Common myeloid progenitor, CD34-positive (primary cell): ENCODE results near the gene WWOX.

ENCODE experiments used
- CTCF ChIA-PET: fragments of 350-600 bp; sonication (Branson Sonifier 250); formaldehyde crosslinking; loops from one replicate; lab custom pipeline; 2021; ENCODE audit warnings: antibody characterized with exemption; lab: Charles Lee
- POLR2A ChIA-PET: fragments of 350-600 bp; sonication (Branson Sonifier 250); formaldehyde crosslinking; loops from one replicate; lab custom pipeline; 2021; ENCODE audit warnings: antibody characterized with exemption; lab: Charles Lee
- DNase-seq, 3 donors: peaks; one replicate each; pipeline versions ENCODE4 v3.0.0 to v3.0.0-alpha.2; 2013
- H3K27ac ChIP-seq, 2 experiments: 1 replicate in 1 of 2; 2 replicates in 1 of 2; pipeline ENCODE4 v1.7.0; 2013; ENCODE audit warnings: inconsistent platforms in 2 of 2, low read length in 2 of 2, mild to moderate bottlenecking in 2 of 2, low read depth in 1 of 2, moderate library complexity in 1 of 2; ENCODE audit not compliant: severe bottlenecking in 2 of 2, insufficient read depth in 1 of 2, poor library complexity in 1 of 2
- H3K27me3 ChIP-seq, 5 experiments: replicated peaks in 2 of 5; 1 replicate in 3 of 5; 2 replicates in 2 of 5; pipeline versions ENCODE4 v1.6.1 to v1.7.0; 2013; ENCODE audit warnings: low read length in 4 of 5, mild to moderate bottlenecking in 2 of 5, moderate library complexity in 2 of 5, inconsistent platforms in 1 of 5; ENCODE audit not compliant: insufficient read depth in 5 of 5, control insufficient read depth in 4 of 5
- H3K36me3 ChIP-seq, 4 experiments: 1 replicate in 2 of 4; 2 replicates in 2 of 4; pipeline versions ENCODE4 v1.6.1 to v1.7.0; 2013; ENCODE audit warnings: low read length in 3 of 4, control low read depth in 1 of 4, mild to moderate bottlenecking in 1 of 4; ENCODE audit not compliant: control insufficient read depth in 4 of 4, insufficient read depth in 4 of 4
- H3K4me1 ChIP-seq, 4 experiments: 1 replicate in 3 of 4; 2 replicates in 1 of 4; pipeline versions ENCODE4 v1.6.1 to v1.7.1; 2013; ENCODE audit warnings: low read length in 3 of 4, mild to moderate bottlenecking in 3 of 4, control low read depth in 1 of 4, inconsistent platforms in 1 of 4, moderate library complexity in 1 of 4; ENCODE audit not compliant: control insufficient read depth in 4 of 4, insufficient read depth in 4 of 4; ENCODE audit errors: control extremely low read depth in 1 of 4
- H3K4me3 ChIP-seq, 7 experiments: 1 replicate in 4 of 7; 2 replicates in 3 of 7; pipeline versions ENCODE4 v1.5.1 to v1.7.0; 2013; ENCODE audit warnings: mild to moderate bottlenecking in 7 of 7, low read length in 6 of 7, moderate library complexity in 6 of 7, inconsistent platforms in 2 of 7, low read depth in 2 of 7, control low read depth in 1 of 7; ENCODE audit not compliant: insufficient read depth in 4 of 7, control insufficient read depth in 1 of 7; ENCODE audit errors: extremely low read depth in 1 of 7
- H3K9me3 ChIP-seq, 5 experiments: 1 replicate in 4 of 5; 2 replicates in 1 of 5; pipeline versions ENCODE4 v1.6.1 to v1.7.1; 2013; ENCODE audit warnings: low read length in 4 of 5, mild to moderate bottlenecking in 2 of 5, inconsistent platforms in 1 of 5, low read depth in 1 of 5, moderate library complexity in 1 of 5; ENCODE audit not compliant: control insufficient read depth in 4 of 5, insufficient read depth in 2 of 5; ENCODE audit errors: control extremely low read depth in 1 of 5
- WGBS: methylation state at CpG from one replicate; pipeline ENCODE4 v1.1.5; 2013; ENCODE audit not compliant: insufficient coverage; 5-methylcytosine and 5-hydroxymethylcytosine counted together

WWOX gene

DNA sequence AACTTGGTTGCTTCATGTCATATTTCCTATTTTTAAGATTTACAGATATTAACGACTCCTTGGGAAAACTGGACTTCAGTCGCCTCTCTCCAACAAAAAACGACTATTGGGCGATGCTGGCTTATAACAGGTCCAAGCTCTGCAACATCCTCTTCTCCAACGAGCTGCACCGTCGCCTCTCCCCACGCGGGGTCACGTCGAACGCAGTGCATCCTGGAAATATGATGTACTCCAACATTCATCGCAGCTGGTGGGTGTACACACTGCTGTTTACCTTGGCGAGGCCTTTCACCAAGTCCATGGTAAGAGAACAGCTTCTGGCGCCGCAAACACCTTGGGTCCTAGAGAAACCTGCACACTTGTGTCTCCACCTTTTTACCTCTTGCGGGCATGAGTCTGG is 333.0 kb downstream of the WWOX start:
- Histone ChIP-seq H3K36me3 (peaks cover 0 to 13% (median 8%) of the 10 kb centered on the region in 4 experiments), H3K4me1 (peaks cover 4 to 15% (median 7%) of the 10 kb centered on the region in 4 experiments), H3K4me3 (no peak overlapping the region), H3K27ac (no peak overlapping the region), H3K9me3 (no peaks in the 10 kb centered on the region), H3K27me3 (no peaks in the 10 kb centered on the region)
- 98% methylated on average over 16 of the region's 17 CpGs for WGBS
- ChIA-PET CTCF (no interaction called here), POLR2A (no interaction called here)
- DNase-seq, result no peak

- peaks cover 0 to 13% (median 8%) of the 10 kb centered on the region in 4 experiments for H3K36me3 ChIP-seq
- no peak for DNase-seq
- no peaks in the 10 kb centered on the region for H3K9me3 ChIP-seq
- ChIA-PET POLR2A (no interaction called here), CTCF (no interaction called here)
- no peak overlapping the region for H3K4me3 ChIP-seq
- H3K27me3 ChIP-seq, result no peaks in the 10 kb centered on the region
- peaks cover 3 to 11% (median 7%) of the 10 kb centered on the region in 4 experiments for H3K4me1 ChIP-seq
- no peak overlapping the region for H3K27ac ChIP-seq
- WGBS, result no CpG with 5 or more reads among the region's 2 CpGs
These were observed 333.7 kb downstream of the WWOX start for GRCh38 chr16:78433116-78433515.

GRCh38 chr16:78434401-78434800 is 334.9 kb downstream of the WWOX start:
- no peaks in the 10 kb centered on the region for H3K4me1 ChIP-seq
- no peaks in the 10 kb centered on the region for H3K9me3 ChIP-seq
- DNase-seq, result no peak
- peaks cover 0 to 13% (median 8%) of the 10 kb centered on the region in 4 experiments for H3K36me3 ChIP-seq
- WGBS, result no CpG with 5 or more reads among the region's 4 CpGs
- no peaks in the 10 kb centered on the region for H3K27me3 ChIP-seq
- CTCF ChIA-PET, result no interaction called here
- POLR2A ChIA-PET, result no interaction called here
- H3K27ac ChIP-seq, result no peak overlapping the region
- no peak overlapping the region for H3K4me3 ChIP-seq

DNA sequence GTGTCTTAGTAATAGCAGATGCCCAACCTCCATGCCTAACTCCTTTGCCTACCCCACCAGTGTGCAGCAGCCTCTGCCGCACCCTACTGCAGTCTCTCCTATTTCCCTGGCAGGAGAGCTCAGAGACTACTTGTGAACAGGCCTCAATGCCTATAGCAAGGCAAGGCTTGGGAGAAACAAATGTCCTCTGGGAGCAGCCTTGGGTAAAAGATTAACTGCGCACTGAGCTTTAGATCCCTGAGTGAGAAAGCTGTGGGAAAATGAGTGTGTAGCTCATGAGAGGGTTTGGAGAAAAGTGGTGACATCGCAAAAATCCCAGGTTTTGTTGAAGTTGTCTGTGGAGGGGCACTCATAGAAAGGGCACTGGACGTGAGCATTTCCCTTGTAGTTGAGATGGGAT is 335.8 kb downstream of the WWOX start:
- Histone ChIP-seq H3K27me3 (no peaks in the 10 kb centered on the region), H3K9me3 (no peaks in the 10 kb centered on the region), H3K4me1 (no peaks in the 10 kb centered on the region), H3K27ac (no peak overlapping the region), H3K4me3 (no peak overlapping the region), H3K36me3 (peaks cover 0 to 13% (median 8%) of the 10 kb centered on the region in 4 experiments)
- no peak for DNase-seq
- CTCF ChIA-PET, result interaction anchor here (1.6 kb wide), 1 partner anchor 14 kb away, joined by 4 read pairs; no protein-coding TSS in a partner anchor
- 93% methylated on average over 3 of the region's 4 CpGs for WGBS
- POLR2A ChIA-PET, result interaction anchor here (0.6 kb wide), 1 partner anchor 11 kb away, joined by 3 read pairs; no protein-coding TSS in a partner anchor

DNA sequence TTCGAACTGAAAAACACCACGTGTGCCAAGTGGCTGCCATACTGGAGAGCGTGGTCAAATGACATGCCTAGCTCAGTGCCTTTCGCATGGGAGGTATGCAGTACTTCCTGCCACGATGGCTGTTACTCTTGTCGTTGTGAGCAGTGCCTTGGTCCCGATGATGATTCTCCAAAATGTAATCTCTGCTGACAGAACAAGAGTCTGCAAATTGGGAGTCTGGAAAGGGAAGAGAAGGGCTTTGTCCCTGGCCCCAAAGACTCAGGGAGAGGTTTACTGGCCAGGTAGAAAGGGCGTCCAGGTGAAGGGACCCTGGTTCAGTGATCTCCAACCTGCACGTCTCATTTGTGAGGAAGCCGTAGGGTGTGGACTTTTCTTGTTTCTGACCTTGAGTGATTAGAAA is 336.6 kb downstream of the WWOX start:
- DNase-seq, result no peak
- 98% methylated on average over 10 of the region's 10 CpGs for WGBS
- H3K4me3 ChIP-seq, result no peak overlapping the region
- H3K9me3 ChIP-seq, result no peaks in the 10 kb centered on the region
- H3K4me1 ChIP-seq, result no peaks in the 10 kb centered on the region
- H3K27ac ChIP-seq, result no peak overlapping the region
- no peaks in the 10 kb centered on the region for H3K27me3 ChIP-seq
- CTCF ChIA-PET, result interaction anchor here (0.6 to 1.6 kb wide), 5 partner anchors 10 to 327 kb away, joined by 3 to 4 read pairs (median 3); no protein-coding TSS in a partner anchor
- peaks cover 0 to 13% (median 8%) of the 10 kb centered on the region in 4 experiments for H3K36me3 ChIP-seq
- POLR2A ChIA-PET, result no interaction called here

DNA sequence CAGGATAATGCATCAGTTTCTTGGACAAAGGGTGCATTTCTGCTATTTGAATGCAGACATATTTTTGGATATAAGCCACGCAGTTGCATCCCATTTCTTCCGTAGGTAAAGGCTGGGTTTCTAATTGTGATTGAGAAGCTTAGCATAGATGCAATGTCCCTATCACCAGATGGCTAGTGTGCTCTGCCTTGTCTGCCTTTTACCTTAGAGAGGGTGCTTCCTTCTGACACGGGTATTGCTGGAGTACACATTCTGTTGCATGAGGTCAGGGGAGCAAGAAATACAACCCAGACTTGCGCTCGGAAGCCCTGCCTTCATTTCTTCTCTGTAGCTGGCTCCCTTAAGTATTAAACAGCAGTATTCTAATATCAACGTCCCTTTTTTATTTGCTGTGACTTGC is 337.4 kb downstream of the WWOX start:
- DNase-seq, result no peak
- H3K27ac ChIP-seq, result no peak overlapping the region
- 83% methylated on average over 6 of the region's 6 CpGs for WGBS
- CTCF ChIA-PET, result interaction anchor here (0.6 to 1.6 kb wide), 5 partner anchors 11 to 327 kb away, joined by 3 to 4 read pairs (median 4); no protein-coding TSS in a partner anchor
- H3K4me1 ChIP-seq, result no peaks in the 10 kb centered on the region
- POLR2A ChIA-PET, result no interaction called here
- peaks cover 0 to 13% (median 8%) of the 10 kb centered on the region in 4 experiments for H3K36me3 ChIP-seq
- no peaks in the 10 kb centered on the region for H3K27me3 ChIP-seq
- no peaks in the 10 kb centered on the region for H3K9me3 ChIP-seq
- no peak overlapping the region for H3K4me3 ChIP-seq

GRCh38 chr16:78437352-78437968 is 338.0 kb downstream of the WWOX start:
- Histone ChIP-seq H3K4me3 (no peak overlapping the region), H3K9me3 (no peaks in the 10 kb centered on the region), H3K27ac (no peak overlapping the region), H3K4me1 (no peaks in the 10 kb centered on the region), H3K27me3 (no peaks in the 10 kb centered on the region), H3K36me3 (peaks cover 0 to 11% (median 6%) of the 10 kb centered on the region in 4 experiments)
- ChIA-PET CTCF (interaction anchor here (1.2 to 1.3 kb wide), 2 partner anchors 16 to 205 kb away, joined by 4 read pairs; no protein-coding TSS in a partner anchor), POLR2A (no interaction called here)
- peak; percentile 40 to 47 (median 41) for DNase-seq
- WGBS, result no CpG with 5 or more reads among the region's 6 CpGs
